TTC549 (cell line): ENCODE data around the gene C5AR2.
A peak's percentile ranks its signal among the peaks of the same experiment; 100 is the strongest.
"Not testable (repeated sequence)": the region's sequence is repeated elsewhere in the genome, so short reads cannot be mapped to it uniquely, and the experiment has no call there.

Source experiments
- FAIRE-seq: peaks from 2 replicates; lab custom pipeline; 2012; peaks lifted over from hg19 to GRCh38; lab: Jason Lieb, UNC

The C5AR2 gene

GRCh38 chr19:47331931-47332547 is at the start of gene C5AR2:
Gene C5AR2 (plus strand): TSS chr19:47332175. CDS start chr19:47340800, 8,625 bp downstream.
- FAIRE-seq = no peak

- no peak for FAIRE-seq
These were observed 48.4 kb upstream of the C5AR2 start for GRCh38 chr19:47283405-47284059.

- FAIRE-seq = peak; percentile 55
These were observed 47.6 kb upstream of the C5AR2 start for GRCh38 chr19:47284324-47284899.

GRCh38 chr19:47296036-47296435 is 35.9 kb upstream of the C5AR2 start:
- no peak for FAIRE-seq

GRCh38 chr19:47300867-47301266 is 31.1 kb upstream of the C5AR2 start:
- not testable (repeated sequence) for FAIRE-seq

- no peak for FAIRE-seq
These were observed 29.7 kb upstream of the C5AR2 start for GRCh38 chr19:47302249-47302648.

GRCh38 chr19:47303966-47304365 is 28.0 kb upstream of the C5AR2 start:
- no peak for FAIRE-seq

- FAIRE-seq = no peak
These were observed 26.6 kb upstream of the C5AR2 start for GRCh38 chr19:47305309-47305751.

- no peak for FAIRE-seq
These were observed 25.7 kb upstream of the C5AR2 start for GRCh38 chr19:47306303-47306702.

GRCh38 chr19:47309038-47309437 is 22.9 kb upstream of the C5AR2 start:
- no peak for FAIRE-seq

- FAIRE-seq = no peak
These were observed 22.4 kb upstream of the C5AR2 start, which contains the start of gene C5AR1 for GRCh38 chr19:47309608-47310007. Gene C5AR1 (plus strand): TSS chr19:47309861. CDS start chr19:47309896, 35 bp downstream.

GRCh38 chr19:47310323-47310722 is 21.7 kb upstream of the C5AR2 start:
- FAIRE-seq = no peak

- FAIRE-seq = no peak
These were observed 21.2 kb upstream of the C5AR2 start for GRCh38 chr19:47310819-47311218.

- no peak for FAIRE-seq
These were observed 19.5 kb upstream of the C5AR2 start for GRCh38 chr19:47312366-47313006.

GRCh38 chr19:47313754-47314295 is 18.1 kb upstream of the C5AR2 start:
- no peak for FAIRE-seq

GRCh38 chr19:47315125-47315821 is 16.7 kb upstream of the C5AR2 start:
- FAIRE-seq = no peak

GRCh38 chr19:47316513-47316912 is 15.5 kb upstream of the C5AR2 start:
- FAIRE-seq = no peak

- no peak for FAIRE-seq
These were observed 11.8 kb upstream of the C5AR2 start for GRCh38 chr19:47319923-47320871.

- FAIRE-seq = no peak
These were observed 10.3 kb upstream of the C5AR2 start for GRCh38 chr19:47321630-47322029.

- FAIRE-seq = no peak
These were observed 9.9 kb upstream of the C5AR2 start for GRCh38 chr19:47322058-47322457.

GRCh38 chr19:47323409-47323808 is 8.6 kb upstream of the C5AR2 start:
- FAIRE-seq = no peak
